ENCODE measurements around the gene TSSK2. TPM values are rescaled to one million over a fixed set of nuclear protein-coding genes. Genes with fewer than 3 reads are reported as not detected.

The TSSK2 gene
- total RNA-seq, 2 donors from 2014 or later, result not detected

- Mint-ChIP-seq H3K4me1 (no peaks in the 10 kb centered on the region), H3K9me3 (no peaks in the 10 kb centered on the region), H3K27me3 (ENCODE audit: insufficient read depth) (peaks cover 2% of the 10 kb centered on the region), H3K36me3 (ENCODE audit: low read depth) (peaks cover 17% of the 10 kb centered on the region), H3K27ac (no peak overlapping the region), H3K4me3 (no peak overlapping the region)
- Histone ChIP-seq H3K9ac (ENCODE audit: extremely low read depth, low read length, poor library complexity, severe bottlenecking) (no peak overlapping the region), H3K4me1 (ENCODE audit: control insufficient read depth, insufficient read depth, low read length) (no peaks in the 10 kb centered on the region), H3K36me3 (ENCODE audit: control insufficient read depth, insufficient read depth, low read length) (peaks cover 8% of the 10 kb centered on the region), H3K27me3 (ENCODE audit: control insufficient read depth, insufficient read depth, low read length, poor library complexity, severe bottlenecking) (no peaks in the 10 kb centered on the region), H3K27ac (ENCODE audit: low read depth, low read length) (no peak overlapping the region), H3K9me3 (ENCODE audit: control insufficient read depth, low read length) (no peaks in the 10 kb centered on the region), H3K4me3 (ENCODE audit: low read length) (no peak overlapping the region)
- 90 to 93% methylated on average over 7 to 8 of the region's 8 CpGs for WGBS, 2 experiments (ENCODE audit: insufficient coverage in 1 of 2, insufficient read length in 1 of 2)
- DNase-seq, result no peak
- TF ChIP-seq CTCF (conservative IDR thresholded peaks at IDR 0.05), result no peak
These were observed 1.2 kb upstream of the TSSK2 start for GRCh38 chr22:19129871-19130270.

GRCh38 chr22:19131685-19132015, 542 bp downstream of the TSSK2 start:
- no peak overlapping the region for H3K27ac ChIP-seq (ENCODE audit: low read depth, low read length)
- no peak overlapping the region for H3K9ac ChIP-seq (ENCODE audit: extremely low read depth, low read length, poor library complexity, severe bottlenecking)
- TF ChIP-seq CTCF (conservative IDR thresholded peaks at IDR 0.05), result no peak
- H3K4me1 ChIP-seq (ENCODE audit: control insufficient read depth, insufficient read depth, low read length), result no peaks in the 10 kb centered on the region
- no peaks in the 10 kb centered on the region for H3K9me3 ChIP-seq (ENCODE audit: control insufficient read depth, low read length)
- H3K9me3 Mint-ChIP-seq, result no peaks in the 10 kb centered on the region
- peaks cover 19% of the 10 kb centered on the region for H3K36me3 ChIP-seq (ENCODE audit: control insufficient read depth, insufficient read depth, low read length)
- no peaks in the 10 kb centered on the region for H3K27me3 Mint-ChIP-seq (ENCODE audit: insufficient read depth)
- no peaks in the 10 kb centered on the region for H3K4me1 Mint-ChIP-seq
- no peak overlapping the region for H3K4me3 ChIP-seq (ENCODE audit: low read length)
- no peak for DNase-seq
- no peaks in the 10 kb centered on the region for H3K27me3 ChIP-seq (ENCODE audit: control insufficient read depth, insufficient read depth, low read length, poor library complexity, severe bottlenecking)
- H3K27ac Mint-ChIP-seq, result no peak overlapping the region
- 95 to 96% methylated on average over 19 of the region's 19 CpGs for WGBS, 2 experiments (ENCODE audit: insufficient coverage in 1 of 2, insufficient read length in 1 of 2)
- peaks cover 30% of the 10 kb centered on the region for H3K36me3 Mint-ChIP-seq (ENCODE audit: low read depth)
- no peak overlapping the region for H3K4me3 Mint-ChIP-seq

- Mint-ChIP-seq H3K27me3 (ENCODE audit: insufficient read depth) (no peaks in the 10 kb centered on the region), H3K4me1 (no peaks in the 10 kb centered on the region), H3K9me3 (no peaks in the 10 kb centered on the region), H3K27ac (no peak overlapping the region), H3K4me3 (no peak overlapping the region), H3K36me3 (ENCODE audit: low read depth) (peaks cover 35% of the 10 kb centered on the region)
- Histone ChIP-seq H3K4me1 (ENCODE audit: control insufficient read depth, insufficient read depth, low read length) (no peaks in the 10 kb centered on the region), H3K27me3 (ENCODE audit: control insufficient read depth, insufficient read depth, low read length, poor library complexity, severe bottlenecking) (no peaks in the 10 kb centered on the region), H3K9me3 (ENCODE audit: control insufficient read depth, low read length) (no peaks in the 10 kb centered on the region), H3K9ac (ENCODE audit: extremely low read depth, low read length, poor library complexity, severe bottlenecking) (no peak overlapping the region), H3K36me3 (ENCODE audit: control insufficient read depth, insufficient read depth, low read length) (peaks cover 24% of the 10 kb centered on the region), H3K4me3 (ENCODE audit: low read length) (no peak overlapping the region), H3K27ac (ENCODE audit: low read depth, low read length) (no peak overlapping the region)
- no peak for DNase-seq
- WGBS, 2 experiments (ENCODE audit: insufficient coverage in 1 of 2, insufficient read length in 1 of 2), result 91 to 94% methylated on average over 17 to 20 of the region's 20 CpGs
- TF ChIP-seq CTCF (conservative IDR thresholded peaks at IDR 0.05), result no peak
These were observed 1.0 kb downstream of the TSSK2 start for GRCh38 chr22:19132153-19132552.

Measured in endodermal cell (in vitro differentiated cells).